Measurements from ENCODE around the gene UNC13A. TPM values are rescaled to one million over a fixed set of nuclear protein-coding genes. Genes with fewer than 3 reads are reported as not detected.

UNC13A gene
- total RNA-seq, 1 experiment from 2014 or later, result 22.2 TPM

DNA sequence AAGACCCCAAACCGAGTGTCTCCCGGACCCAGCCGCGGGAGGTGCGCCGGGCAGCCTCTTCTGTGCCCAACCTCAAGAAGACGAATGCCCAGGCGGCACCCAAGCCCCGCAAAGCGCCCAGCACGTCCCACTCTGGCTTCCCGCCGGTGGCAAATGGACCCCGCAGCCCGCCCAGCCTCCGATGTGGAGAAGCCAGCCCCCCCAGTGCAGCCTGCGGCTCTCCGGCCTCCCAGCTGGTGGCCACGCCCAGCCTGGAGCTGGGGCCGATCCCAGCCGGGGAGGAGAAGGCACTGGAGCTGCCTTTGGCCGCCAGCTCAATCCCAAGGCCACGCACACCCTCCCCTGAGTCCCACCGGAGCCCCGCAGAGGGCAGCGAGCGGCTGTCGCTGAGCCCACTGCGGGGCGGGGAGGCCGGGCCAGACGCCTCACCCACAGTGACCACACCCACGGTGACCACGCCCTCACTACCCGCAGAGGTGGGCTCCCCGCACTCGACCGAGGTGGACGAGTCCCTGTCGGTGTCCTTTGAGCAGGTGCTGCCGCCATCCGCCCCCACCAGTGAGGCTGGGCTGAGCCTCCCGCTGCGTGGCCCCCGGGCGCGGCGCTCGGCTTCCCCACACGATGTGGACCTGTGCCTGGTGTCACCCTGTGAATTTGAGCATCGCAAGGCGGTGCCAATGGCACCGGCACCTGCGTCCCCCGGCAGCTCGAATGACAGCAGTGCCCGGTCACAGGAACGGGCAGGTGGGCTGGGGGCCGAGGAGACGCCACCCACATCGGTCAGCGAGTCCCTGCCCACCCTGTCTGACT lies 39.0 kb upstream of the UNC13A start:
- Histone ChIP-seq H4K20me1 (ENCODE audit: control insufficient read depth, insufficient read depth, insufficient read length) (peaks cover 2% of the 10 kb centered on the region), H3K4me2 (ENCODE audit: insufficient read depth, insufficient read length, low read length) (no peak overlapping the region), H3T11ph (ENCODE audit: low read length) (no peak overlapping the region), H2BK12ac (ENCODE audit: insufficient read length, low read depth, low read length) (no peak overlapping the region), H3K27me3 (ENCODE audit: insufficient read depth, low read length) (no peaks in the 10 kb centered on the region), H3K23me2 (ENCODE audit: insufficient read length, low read depth, low read length, poor library complexity, severe bottlenecking) (no peaks in the 10 kb centered on the region), H3K79me2 (ENCODE audit: insufficient read depth, low read length) (no peaks in the 10 kb centered on the region), H2BK120ac (ENCODE audit: low read depth, low read length, poor library complexity, severe bottlenecking) (no peak overlapping the region), H4K8ac (replicated peaks; ENCODE audit: insufficient read length, low read depth, low read length) (no peak overlapping the region), H2AK5ac (ENCODE audit: insufficient read length, low read length) (no peak overlapping the region), H3K27ac (ENCODE audit: insufficient read length, low read depth, low read length) (no peak overlapping the region), H3K4ac (ENCODE audit: low read depth, low read length) (no peak overlapping the region), H2BK5ac (ENCODE audit: insufficient read length, low read length) (no peak overlapping the region), H3K14ac (ENCODE audit: insufficient read depth, low read length) (no peak overlapping the region), H3K9me3 (ENCODE audit: control insufficient read depth, low read depth, low read length) (no peaks in the 10 kb centered on the region), H4K5ac (ENCODE audit: insufficient read length, low read depth, low read length) (no peak overlapping the region), H3K23ac (ENCODE audit: insufficient read length, low read depth, low read length) (no peak overlapping the region), H3K56ac (ENCODE audit: insufficient read length, low read depth, low read length) (no peak overlapping the region), H2AFZ (ENCODE audit: low read length) (no peak overlapping the region), H3K4me1 (ENCODE audit: insufficient read depth, low read length) (no peaks in the 10 kb centered on the region), H3K9ac (ENCODE audit: extremely low read depth, insufficient read length, low read length) (no peak overlapping the region), H3K18ac (ENCODE audit: insufficient read length, low read depth, low read length) (no peak overlapping the region), H3K79me1 (ENCODE audit: insufficient read depth, low read depth, low read length, poor library complexity, severe bottlenecking) (no peaks in the 10 kb centered on the region), H2BK15ac (ENCODE audit: low read depth, low read length) (no peak overlapping the region), H2BK20ac (ENCODE audit: low read depth, low read length, poor library complexity, severe bottlenecking) (no peak overlapping the region), H4K91ac (ENCODE audit: insufficient read length, low read depth, low read length) (no peak overlapping the region)
- no peaks in the 10 kb centered on the region for H3K9me3 Mint-ChIP-seq
- H3K27me3 Mint-ChIP-seq (ENCODE audit: low read depth), result no peaks in the 10 kb centered on the region
- TF ChIP-seq, protein P1, sequence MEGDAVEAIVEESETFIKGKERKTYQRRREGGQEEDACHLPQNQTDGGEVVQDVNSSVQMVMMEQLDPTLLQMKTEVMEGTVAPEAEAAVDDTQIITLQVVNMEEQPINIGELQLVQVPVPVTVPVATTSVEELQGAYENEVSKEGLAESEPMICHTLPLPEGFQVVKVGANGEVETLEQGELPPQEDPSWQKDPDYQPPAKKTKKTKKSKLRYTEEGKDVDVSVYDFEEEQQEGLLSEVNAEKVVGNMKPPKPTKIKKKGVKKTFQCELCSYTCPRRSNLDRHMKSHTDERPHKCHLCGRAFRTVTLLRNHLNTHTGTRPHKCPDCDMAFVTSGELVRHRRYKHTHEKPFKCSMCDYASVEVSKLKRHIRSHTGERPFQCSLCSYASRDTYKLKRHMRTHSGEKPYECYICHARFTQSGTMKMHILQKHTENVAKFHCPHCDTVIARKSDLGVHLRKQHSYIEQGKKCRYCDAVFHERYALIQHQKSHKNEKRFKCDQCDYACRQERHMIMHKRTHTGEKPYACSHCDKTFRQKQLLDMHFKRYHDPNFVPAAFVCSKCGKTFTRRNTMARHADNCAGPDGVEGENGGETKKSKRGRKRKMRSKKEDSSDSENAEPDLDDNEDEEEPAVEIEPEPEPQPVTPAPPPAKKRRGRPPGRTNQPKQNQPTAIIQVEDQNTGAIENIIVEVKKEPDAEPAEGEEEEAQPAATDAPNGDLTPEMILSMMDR (conservative IDR thresholded peaks at IDR 0.05), result no peak
- H3K36me3 Mint-ChIP-seq (ENCODE audit: insufficient read depth in 1 of 3, low read depth in 3 of 3), result peaks cover 38 to 65% (median 65%) of the 10 kb centered on the region in 3 experiments
- no peak overlapping the region for H3K4me3 Mint-ChIP-seq
- peaks cover 0 to 2% of the 10 kb centered on the region in 2 experiments; a peak in 2 of 4 replicates for H3K4me1 Mint-ChIP-seq
- no CpG with 5 or more reads among the region's 62 CpGs for WGBS (ENCODE audit: extremely low coverage, insufficient read length, low lambda C conversion rate)
- DNase-seq, result no peak
- no peak overlapping the region for H3K27ac Mint-ChIP-seq

Data from H9 (cell line).